Thyroid gland (tissue), 4 donors: ENCODE data around the gene NSMCE1.

Experiments used
- POLR2A ChIP-seq, 2 donors: fragments of 450-650 bp; IDR thresholded peaks; one replicate each; pipeline ENCODE4 v1.6.1; 2017; ENCODE audit warnings: antibody characterized with exemption in 2 of 2, mild to moderate bottlenecking in 2 of 2, moderate library complexity in 1 of 2
- TF ChIP-seq, protein P1 (sequence below), 6 experiments: fragments of 200-600 bp in 3 of 6; fragments of 450-650 bp in 3 of 6; sonication (generic) in 3 of 6; IDR thresholded peaks; one replicate each; pipeline ENCODE4 v1.5.1; 2016 to 2019; ENCODE audit warnings: antibody characterized with exemption in 6 of 6, mild to moderate bottlenecking in 2 of 6, inconsistent platforms in 1 of 6, moderate library complexity in 1 of 6

GRCh38 chr16:27228621-27229501, 39.7 kb downstream of the NSMCE1 start:
- TF ChIP-seq, protein P1, sequence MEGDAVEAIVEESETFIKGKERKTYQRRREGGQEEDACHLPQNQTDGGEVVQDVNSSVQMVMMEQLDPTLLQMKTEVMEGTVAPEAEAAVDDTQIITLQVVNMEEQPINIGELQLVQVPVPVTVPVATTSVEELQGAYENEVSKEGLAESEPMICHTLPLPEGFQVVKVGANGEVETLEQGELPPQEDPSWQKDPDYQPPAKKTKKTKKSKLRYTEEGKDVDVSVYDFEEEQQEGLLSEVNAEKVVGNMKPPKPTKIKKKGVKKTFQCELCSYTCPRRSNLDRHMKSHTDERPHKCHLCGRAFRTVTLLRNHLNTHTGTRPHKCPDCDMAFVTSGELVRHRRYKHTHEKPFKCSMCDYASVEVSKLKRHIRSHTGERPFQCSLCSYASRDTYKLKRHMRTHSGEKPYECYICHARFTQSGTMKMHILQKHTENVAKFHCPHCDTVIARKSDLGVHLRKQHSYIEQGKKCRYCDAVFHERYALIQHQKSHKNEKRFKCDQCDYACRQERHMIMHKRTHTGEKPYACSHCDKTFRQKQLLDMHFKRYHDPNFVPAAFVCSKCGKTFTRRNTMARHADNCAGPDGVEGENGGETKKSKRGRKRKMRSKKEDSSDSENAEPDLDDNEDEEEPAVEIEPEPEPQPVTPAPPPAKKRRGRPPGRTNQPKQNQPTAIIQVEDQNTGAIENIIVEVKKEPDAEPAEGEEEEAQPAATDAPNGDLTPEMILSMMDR (IDR thresholded peaks at IDR 0.05) = no peak
- TF ChIP-seq POLR2A (IDR thresholded peaks at IDR 0.05) = no peak
